MM.1S (cell line): ENCODE data around the gene CACNA1D.

Source experiments
- CTCF ChIP-seq: fragments of 300-600 bp; sonication (generic); IDR thresholded peaks from 2 replicates; pipeline ENCODE4 v1.5.1; 2016; ENCODE audit warnings: antibody characterized with exemption, low read length, mixed read lengths
- EZH2 ChIP-seq: fragments of 300-600 bp; sonication (generic); optimal IDR thresholded peaks from 2 replicates; pipeline ENCODE3; 2017; ENCODE audit warnings: low read depth, mild to moderate bottlenecking, antibody characterized with exemption, low read length, mixed read lengths

DNA sequence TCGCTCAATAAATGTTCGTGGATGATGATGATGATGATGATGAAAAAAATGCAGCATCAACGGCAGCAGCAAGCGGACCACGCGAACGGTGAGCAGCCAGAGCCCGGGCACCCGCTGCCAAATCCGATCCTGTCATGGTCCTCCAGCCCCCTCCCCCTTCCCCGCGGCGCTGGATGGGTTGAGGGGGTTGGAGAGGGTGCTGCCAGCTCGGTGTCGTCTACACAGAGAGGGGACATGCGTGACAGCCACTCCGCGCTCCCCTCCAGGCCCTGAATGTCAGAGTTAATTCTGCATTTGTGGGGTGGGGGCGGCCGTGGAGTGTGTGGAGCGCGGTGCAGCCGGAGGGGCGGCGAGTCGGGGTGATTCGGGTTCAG, 722 bp downstream of the CACNA1D start:
- TF ChIP-seq CTCF, result no peak
- no peak for TF ChIP-seq EZH2
